HepG2 (cell line): ENCODE measurements around the gene BRSK2. TPM values are rescaled to one million over a fixed set of nuclear protein-coding genes. Genes with fewer than 3 reads are reported as not detected.
A peak's percentile ranks its signal among the peaks of the same experiment; 100 is the strongest.

Experiments used
- ATF2 ChIP-seq: sonication (generic); formaldehyde crosslinking; IDR thresholded peaks from 2 replicates; pipeline ENCODE4 v1.4.0; 2020; ENCODE audit warnings: missing genetic modification reagents
- CBX1 ChIP-seq: IDR thresholded peaks from one replicate; pipeline ENCODE4 v1.6.1; 2016; ENCODE audit warnings: antibody characterized with exemption, low read depth
- KAT2B ChIP-seq: fragments of 150-350 bp; IDR thresholded peaks from 2 replicates; pipeline ENCODE4 v1.6.1; 2014; ENCODE audit warnings: low read depth, low read length, borderline replicate concordance
- MEIS2 ChIP-seq: sonication (generic); formaldehyde crosslinking; IDR thresholded peaks from 2 replicates; pipeline ENCODE4 v1.9.0; 2021; ENCODE audit warnings: mild to moderate bottlenecking, missing genetic modification reagents
- MTA1 ChIP-seq: sonication (generic); formaldehyde crosslinking; IDR thresholded peaks from 2 replicates; pipeline ENCODE4 v1.4.0; 2020; ENCODE audit warnings: missing genetic modification reagents, mild to moderate bottlenecking, borderline replicate concordance
- SALL1 ChIP-seq: sonication (generic); formaldehyde crosslinking; IDR thresholded peaks from 2 replicates; pipeline ENCODE4 v1.8.0; 2022; ENCODE audit warnings: mild to moderate bottlenecking, missing genetic modification reagents
- SIX1 ChIP-seq: sonication (generic); formaldehyde crosslinking; IDR thresholded peaks from 2 replicates; pipeline ENCODE4 v1.4.0; 2020; ENCODE audit warnings: missing genetic modification reagents, borderline replicate concordance
- SPEN ChIP-seq: sonication (generic); formaldehyde crosslinking; IDR thresholded peaks from 2 replicates; pipeline ENCODE4 v1.5.1; 2020; ENCODE audit warnings: low read depth, mild to moderate bottlenecking, missing genetic modification reagents
- STAT5B ChIP-seq: sonication (generic); formaldehyde crosslinking; IDR thresholded peaks from 2 replicates; pipeline ENCODE4 v1.4.0; 2020; ENCODE audit warnings: missing genetic modification reagents
- TBX3 ChIP-seq: fragments of 450-650 bp; IDR thresholded peaks from 2 replicates; pipeline ENCODE4 v1.6.1; 2017; ENCODE audit warnings: antibody characterized with exemption, mild to moderate bottlenecking, inconsistent platforms, borderline replicate concordance
- ZFX ChIP-seq: sonication (generic); formaldehyde crosslinking; IDR thresholded peaks from 2 replicates; pipeline ENCODE4 v1.4.0; 2020; ENCODE audit warnings: mild to moderate bottlenecking, low read depth, missing genetic modification reagents, moderate library complexity
- ZNF230 ChIP-seq: sonication (generic); formaldehyde crosslinking; IDR thresholded peaks from 2 replicates; pipeline ENCODE4 v1.4.0; 2020; ENCODE audit warnings: mild to moderate bottlenecking, missing genetic modification reagents
- ZNF232 ChIP-seq: sonication (generic); formaldehyde crosslinking; IDR thresholded peaks from 2 replicates; pipeline ENCODE4 v1.4.0; 2020; ENCODE audit warnings: missing genetic modification reagents, borderline replicate concordance
- ZNF432 ChIP-seq: sonication (generic); formaldehyde crosslinking; IDR thresholded peaks from 2 replicates; pipeline ENCODE4 v1.5.0; 2020; ENCODE audit warnings: missing genetic modification reagents, mild to moderate bottlenecking, borderline replicate concordance
- ZNF547 ChIP-seq: sonication (generic); formaldehyde crosslinking; IDR thresholded peaks from 2 replicates; pipeline ENCODE4 v1.5.1; 2020; ENCODE audit warnings: mild to moderate bottlenecking, missing genetic modification reagents
- ZNF556 ChIP-seq: sonication (generic); formaldehyde crosslinking; IDR thresholded peaks from 2 replicates; pipeline ENCODE4 v1.4.0; 2020; ENCODE audit warnings: mild to moderate bottlenecking, missing genetic modification reagents, borderline replicate concordance
- ZNF563 ChIP-seq: sonication (generic); formaldehyde crosslinking; IDR thresholded peaks from 2 replicates; pipeline ENCODE4 v1.8.0; 2022; ENCODE audit warnings: mild to moderate bottlenecking, moderate library complexity, missing genetic modification reagents
- ZNF567 ChIP-seq: sonication (generic); formaldehyde crosslinking; IDR thresholded peaks from 2 replicates; pipeline ENCODE4 v1.8.1; 2023; ENCODE audit warnings: mild to moderate bottlenecking, missing genetic modification reagents, borderline replicate concordance
- ZNF749 ChIP-seq: sonication (generic); formaldehyde crosslinking; IDR thresholded peaks from 2 replicates; pipeline ENCODE4 v1.8.0; 2022; ENCODE audit warnings: mild to moderate bottlenecking, missing genetic modification reagents, moderate library complexity, borderline replicate concordance
- polyA plus RNA-seq, 8 experiments: library from polyadenylated mRNA; depleted of rRNA in 3 of 8; stranded (reverse) in 7 of 8; unstranded in 1 of 8; fragments of >200 nt; fragmentation: Illumina TruSeq in 4 of 8; extraction: Trizol in 4 of 8; gene quantifications; 2 replicates each; pipeline versions ENCODE4 v1.2.1 to v1.2.3, GENCODE V29; 2011 to 2016; ENCODE audit warnings: low read depth in 4 of 8, missing spikeins in 1 of 8, mixed read lengths in 1 of 8; ENCODE audit not compliant: insufficient read depth in 1 of 8
- total RNA-seq, 5 experiments: library from RNA; depleted of rRNA; stranded (reverse); fragments of >200 nt; fragmentation: Illumina TruSeq; extraction: Trizol; gene quantifications; 2 replicates each; pipeline ENCODE4 v1.2.3, GENCODE V29; 2016; ENCODE audit warnings: low read depth in 1 of 5
- TF ChIP-seq, protein P1 (sequence below): sonication (generic); formaldehyde crosslinking; IDR thresholded peaks from 2 replicates; pipeline ENCODE4 v1.4.0; 2020; ENCODE audit warnings: mild to moderate bottlenecking, low read depth, missing genetic modification reagents
- TF ChIP-seq, protein P2 (sequence below): sonication (generic); IDR thresholded peaks from 2 replicates; pipeline ENCODE4 v1.6.1; 2016; ENCODE audit warnings: low read depth, borderline replicate concordance
- TF ChIP-seq, protein P3 (sequence below), 2 experiments: fragments of 450-650 bp in 1 of 2; sonication (generic) in 1 of 2; formaldehyde crosslinking; IDR thresholded peaks; 2 replicates each; pipeline versions ENCODE4 v1.5.0 to v1.8.0; 2020 to 2022; ENCODE audit warnings: mild to moderate bottlenecking in 1 of 2, missing genetic modification reagents in 1 of 2
- TF ChIP-seq, protein P4 (sequence below): sonication (generic); formaldehyde crosslinking; IDR thresholded peaks from 2 replicates; pipeline ENCODE4 v1.5.0; 2020; ENCODE audit warnings: mild to moderate bottlenecking, missing genetic modification reagents

The BRSK2 gene
- total and polyA plus RNA-seq, 2 of the 13 experiments (the other 11 are each of a cell fraction or from before 2014, with no cell fraction given): 0.74 to 1.1 TPM

GRCh38 chr11:1389103-1389931 is 417 bp upstream of the BRSK2 start (continued):
- TF ChIP-seq KAT2B: no peak
- no peak for TF ChIP-seq STAT5B (CRISPR knock-in tag)
- TF ChIP-seq ZNF232 (CRISPR knock-in tag): no peak
- TF ChIP-seq, protein P1, sequence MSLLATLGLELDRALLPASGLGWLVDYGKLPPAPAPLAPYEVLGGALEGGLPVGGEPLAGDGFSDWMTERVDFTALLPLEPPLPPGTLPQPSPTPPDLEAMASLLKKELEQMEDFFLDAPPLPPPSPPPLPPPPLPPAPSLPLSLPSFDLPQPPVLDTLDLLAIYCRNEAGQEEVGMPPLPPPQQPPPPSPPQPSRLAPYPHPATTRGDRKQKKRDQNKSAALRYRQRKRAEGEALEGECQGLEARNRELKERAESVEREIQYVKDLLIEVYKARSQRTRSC: no peak
- no peak for TF ChIP-seq ZNF567 (CRISPR knock-in tag)
- TF ChIP-seq MEIS2 (CRISPR knock-in tag): peak; percentile 44; the same call in 1 of the 2 replicates
- peak; percentile 90; the same call in 1 of the 2 replicates for TF ChIP-seq ZNF563
- TF ChIP-seq ZNF230 (CRISPR knock-in tag): no peak
- TF ChIP-seq ZFX (CRISPR knock-in tag): peak; percentile 40; the same call in 1 of the 2 replicates
- TF ChIP-seq ZNF547 (CRISPR knock-in tag): peak; percentile 47; the same call in 1 of the 2 replicates
- TF ChIP-seq, protein P2, sequence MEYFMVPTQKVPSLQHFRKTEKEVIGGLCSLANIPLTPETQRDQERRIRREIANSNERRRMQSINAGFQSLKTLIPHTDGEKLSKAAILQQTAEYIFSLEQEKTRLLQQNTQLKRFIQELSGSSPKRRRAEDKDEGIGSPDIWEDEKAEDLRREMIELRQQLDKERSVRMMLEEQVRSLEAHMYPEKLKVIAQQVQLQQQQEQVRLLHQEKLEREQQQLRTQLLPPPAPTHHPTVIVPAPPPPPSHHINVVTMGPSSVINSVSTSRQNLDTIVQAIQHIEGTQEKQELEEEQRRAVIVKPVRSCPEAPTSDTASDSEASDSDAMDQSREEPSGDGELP: peak; percentile 70; the same call in 1 of the 2 replicates
- TF ChIP-seq, protein P3, sequence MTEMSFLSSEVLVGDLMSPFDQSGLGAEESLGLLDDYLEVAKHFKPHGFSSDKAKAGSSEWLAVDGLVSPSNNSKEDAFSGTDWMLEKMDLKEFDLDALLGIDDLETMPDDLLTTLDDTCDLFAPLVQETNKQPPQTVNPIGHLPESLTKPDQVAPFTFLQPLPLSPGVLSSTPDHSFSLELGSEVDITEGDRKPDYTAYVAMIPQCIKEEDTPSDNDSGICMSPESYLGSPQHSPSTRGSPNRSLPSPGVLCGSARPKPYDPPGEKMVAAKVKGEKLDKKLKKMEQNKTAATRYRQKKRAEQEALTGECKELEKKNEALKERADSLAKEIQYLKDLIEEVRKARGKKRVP (CRISPR knock-in tag; IDR thresholded peaks at IDR 0.05): no peak
- TF ChIP-seq TBX3: no peak
- TF ChIP-seq SIX1 (CRISPR knock-in tag): no peak
- TF ChIP-seq CBX1: peak; percentile 47
- TF ChIP-seq SALL1: peak; percentile 41
- peak; percentile 61; the same call in 1 of the 2 replicates for TF ChIP-seq ZNF556 (CRISPR knock-in tag)
- peak; percentile 65 for TF ChIP-seq SPEN (CRISPR knock-in tag)
- TF ChIP-seq MTA1 (CRISPR knock-in tag): peak; percentile 37; the same call in 1 of the 2 replicates
- peak; percentile 52; the same call in 1 of the 2 replicates for TF ChIP-seq ATF2
- peak; percentile 60; the same call in 1 of the 2 replicates for TF ChIP-seq ZNF749 (CRISPR knock-in tag)
- TF ChIP-seq ZNF432 (CRISPR knock-in tag): no peak
- TF ChIP-seq, protein P4, sequence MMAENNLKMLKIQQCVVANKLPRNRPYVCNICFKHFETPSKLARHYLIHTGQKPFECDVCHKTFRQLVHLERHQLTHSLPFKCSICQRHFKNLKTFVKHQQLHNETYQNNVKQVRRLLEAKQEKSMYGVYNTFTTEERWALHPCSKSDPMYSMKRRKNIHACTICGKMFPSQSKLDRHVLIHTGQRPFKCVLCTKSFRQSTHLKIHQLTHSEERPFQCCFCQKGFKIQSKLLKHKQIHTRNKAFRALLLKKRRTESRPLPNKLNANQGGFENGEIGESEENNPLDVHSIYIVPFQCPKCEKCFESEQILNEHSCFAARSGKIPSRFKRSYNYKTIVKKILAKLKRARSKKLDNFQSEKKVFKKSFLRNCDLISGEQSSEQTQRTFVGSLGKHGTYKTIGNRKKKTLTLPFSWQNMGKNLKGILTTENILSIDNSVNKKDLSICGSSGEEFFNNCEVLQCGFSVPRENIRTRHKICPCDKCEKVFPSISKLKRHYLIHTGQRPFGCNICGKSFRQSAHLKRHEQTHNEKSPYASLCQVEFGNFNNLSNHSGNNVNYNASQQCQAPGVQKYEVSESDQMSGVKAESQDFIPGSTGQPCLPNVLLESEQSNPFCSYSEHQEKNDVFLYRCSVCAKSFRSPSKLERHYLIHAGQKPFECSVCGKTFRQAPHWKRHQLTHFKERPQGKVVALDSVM: peak; percentile 84; the same call in 1 of the 2 replicates
